Lung (tissue), 12 donors: ENCODE data around the gene ZNF766. TPM values are rescaled to one million over a fixed set of nuclear protein-coding genes. Genes with fewer than 3 reads are reported as not detected.
"Not testable (repeated sequence)": the region's sequence is repeated elsewhere in the genome, so short reads cannot be mapped to it uniquely, and the experiment has no call there.

ENCODE experiments used
- ATAC-seq: fragments of 200-7000 bp; cut with Tn5 transposase; one replicate; pipeline ENCODE4 v1.9.1; 2020; ENCODE audit warnings: moderate number of reproducible peaks; ENCODE audit not compliant: insufficient read depth, low FRiP score
- DNase-seq, 3 donors: peaks; one replicate each; pipeline ENCODE4 v3.0.0-alpha.2; 2013 to 2017
- H3K27ac ChIP-seq, 2 donors: one replicate each; pipeline ENCODE4 v1.5.1; 2013; ENCODE audit warnings: mild to moderate bottlenecking in 2 of 2, moderate library complexity in 2 of 2, control low read depth in 1 of 2, inconsistent platforms in 1 of 2, low read depth in 1 of 2, low read length in 1 of 2
- H3K27me3 ChIP-seq, 3 donors: one replicate each; pipeline ENCODE4 v1.5.1; 2013; ENCODE audit warnings: low read length in 2 of 3; ENCODE audit not compliant: control insufficient read depth in 3 of 3, insufficient read depth in 3 of 3
- H3K36me3 ChIP-seq, 4 donors: one replicate each; pipeline ENCODE4 v1.5.1; 2013; ENCODE audit warnings: low read length in 4 of 4, mild to moderate bottlenecking in 1 of 4, moderate library complexity in 1 of 4; ENCODE audit not compliant: control insufficient read depth in 4 of 4, insufficient read depth in 4 of 4
- H3K4me1 ChIP-seq, 5 donors: one replicate each; pipeline ENCODE4 v1.5.1; 2013; ENCODE audit warnings: low read length in 5 of 5, mild to moderate bottlenecking in 2 of 5, moderate library complexity in 1 of 5; ENCODE audit not compliant: control insufficient read depth in 5 of 5, insufficient read depth in 5 of 5
- H3K4me3 ChIP-seq: one replicate; pipeline ENCODE4 v1.5.1; 2013; ENCODE audit warnings: mild to moderate bottlenecking, control low read depth, moderate library complexity
- H3K9ac ChIP-seq, 2 donors: one replicate each; pipeline ENCODE4 v1.5.1; 2013; ENCODE audit warnings: low read length in 2 of 2, control low read depth in 1 of 2; ENCODE audit not compliant: insufficient read depth in 1 of 2
- H3K9me3 ChIP-seq, 4 donors: one replicate each; pipeline ENCODE4 v1.5.1; 2013; ENCODE audit warnings: low read length in 3 of 4, mild to moderate bottlenecking in 1 of 4, moderate library complexity in 1 of 4; ENCODE audit not compliant: control insufficient read depth in 4 of 4, insufficient read depth in 3 of 4
- CTCF ChIP-seq: IDR thresholded peaks from 2 replicates; pipeline ENCODE4 v1.5.1; 2012; ENCODE audit warnings: mild to moderate bottlenecking; ENCODE audit errors: control extremely low read depth, extremely low read depth
- WGBS, 2 donors: extraction: QIAGEN DNeasy Blood & Tissue Kit; methylation state at CpG; one replicate each; pipeline ENCODE4 v1.1.7; 2013; 5-methylcytosine and 5-hydroxymethylcytosine counted together
- polyA plus RNA-seq, 2 donors: library from polyadenylated mRNA; stranded (reverse); fragments of 200-250 nt; gene quantifications; one replicate each; pipeline ENCODE4 v1.2.1, GENCODE V29; 2013
- total RNA-seq, 2 donors: library from RNA; depleted of rRNA in 1 of 2; stranded (reverse); fragments of >200 nt in 1 of 2; gene quantifications; one replicate each; pipeline ENCODE4 v1.2.1, GENCODE V29; 2014 to 2021
- donor health status: control.
- donor health status: control.
- donor health status: Bipolar disorder and iron deficiency.
- donor health status: healthy.
- donor health status: DM: yes; HTN: yes; CAD: no.

ZNF766 gene
- total and polyA plus RNA-seq, 4 donors, result 3.2 to 14.9 (median 8.5) TPM

DNA sequence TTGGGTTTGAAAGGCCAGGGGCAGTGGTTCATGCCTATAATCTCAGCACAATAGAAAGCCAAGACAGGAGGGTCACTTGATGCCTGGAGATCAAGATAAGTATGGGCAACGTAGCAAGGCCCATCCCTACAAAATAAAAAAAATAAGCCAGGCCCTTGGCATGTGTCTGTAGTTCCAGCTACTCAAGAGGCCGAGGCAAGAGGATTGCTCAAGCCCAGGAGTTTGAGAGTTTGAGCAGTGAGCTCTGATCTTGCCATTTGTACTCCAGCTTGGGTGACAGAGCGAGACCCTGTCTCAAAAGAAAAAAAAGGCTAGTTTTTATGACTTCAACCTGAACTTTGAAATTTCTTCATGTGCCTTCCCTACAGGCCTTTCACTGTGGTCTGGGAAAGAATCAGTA, 22.4 kb downstream of the ZNF766 start:
- Histone ChIP-seq H3K4me1 (peaks cover 0 to 5% (median 1%) of the 10 kb centered on the region in 5 donors), H3K4me3 (no peak overlapping the region), H3K27me3 (no peaks in the 10 kb centered on the region), H3K27ac (no peak overlapping the region), H3K9me3 (peaks cover 0 to 11% (median 0%) of the 10 kb centered on the region in 4 donors), H3K36me3 (peaks cover 13 to 21% (median 16%) of the 10 kb centered on the region in 4 donors), H3K9ac (no peak overlapping the region)
- ATAC-seq (no peak), DNase-seq (no peak)
- 83 to 85% methylated on average over 3 of the region's 3 CpGs for WGBS, 2 donors
- TF ChIP-seq CTCF, result no peak

DNA sequence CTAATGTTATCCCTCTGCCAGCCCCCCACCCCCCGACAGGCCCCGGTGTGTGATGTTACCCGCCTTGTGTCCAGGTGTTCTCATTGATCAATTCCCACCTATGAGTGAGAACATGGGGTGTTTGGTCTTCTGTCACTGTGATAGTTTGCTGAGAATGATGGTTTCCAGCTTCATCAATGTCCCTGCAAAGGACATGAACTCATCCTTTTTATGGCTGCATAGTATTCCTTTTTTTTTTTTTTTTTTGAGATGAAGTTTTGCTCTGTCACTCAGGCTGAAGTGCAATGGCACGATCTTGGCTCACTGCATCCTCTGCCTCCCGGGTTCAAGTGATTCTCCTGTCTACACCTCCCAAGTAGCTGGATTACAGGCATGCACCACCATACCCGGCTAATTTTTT, 23.6 kb downstream of the ZNF766 start:
- H3K36me3 ChIP-seq, result peaks cover 12 to 21% (median 15%) of the 10 kb centered on the region in 4 donors
- H3K9me3 ChIP-seq, H3K27ac ChIP-seq, H3K4me1 ChIP-seq, ATAC-seq, H3K4me3 ChIP-seq, DNase-seq, H3K27me3 ChIP-seq, H3K9ac ChIP-seq: not testable (repeated sequence)
- 97 to 100% methylated on average over 6 of the region's 6 CpGs for WGBS, 2 donors

GRCh38 chr19:52296400-52296772, 27.0 kb downstream of the ZNF766 start:
- peaks cover 0 to 15% (median under 1%) of the 10 kb centered on the region in 4 donors for H3K9me3 ChIP-seq
- DNase-seq, result peak in 1 of 3 donors; percentile 14
- H3K9ac ChIP-seq, result peak overlapping the region; percentile 46 to 86
- no peaks in the 10 kb centered on the region for H3K27me3 ChIP-seq
- H3K27ac ChIP-seq, result peak overlapping the region; percentile 77 to 89
- ATAC-seq, result no peak
- peaks cover 8 to 21% (median 16%) of the 10 kb centered on the region in 4 donors for H3K36me3 ChIP-seq
- no peak for TF ChIP-seq CTCF
- H3K4me1 ChIP-seq, result peaks cover 0 to 11% (median 4%) of the 10 kb centered on the region in 5 donors
- 20 to 25% methylated on average over 8 of the region's 8 CpGs for WGBS, 2 donors
- H3K4me3 ChIP-seq, result peak overlapping the region; percentile 65

DNA sequence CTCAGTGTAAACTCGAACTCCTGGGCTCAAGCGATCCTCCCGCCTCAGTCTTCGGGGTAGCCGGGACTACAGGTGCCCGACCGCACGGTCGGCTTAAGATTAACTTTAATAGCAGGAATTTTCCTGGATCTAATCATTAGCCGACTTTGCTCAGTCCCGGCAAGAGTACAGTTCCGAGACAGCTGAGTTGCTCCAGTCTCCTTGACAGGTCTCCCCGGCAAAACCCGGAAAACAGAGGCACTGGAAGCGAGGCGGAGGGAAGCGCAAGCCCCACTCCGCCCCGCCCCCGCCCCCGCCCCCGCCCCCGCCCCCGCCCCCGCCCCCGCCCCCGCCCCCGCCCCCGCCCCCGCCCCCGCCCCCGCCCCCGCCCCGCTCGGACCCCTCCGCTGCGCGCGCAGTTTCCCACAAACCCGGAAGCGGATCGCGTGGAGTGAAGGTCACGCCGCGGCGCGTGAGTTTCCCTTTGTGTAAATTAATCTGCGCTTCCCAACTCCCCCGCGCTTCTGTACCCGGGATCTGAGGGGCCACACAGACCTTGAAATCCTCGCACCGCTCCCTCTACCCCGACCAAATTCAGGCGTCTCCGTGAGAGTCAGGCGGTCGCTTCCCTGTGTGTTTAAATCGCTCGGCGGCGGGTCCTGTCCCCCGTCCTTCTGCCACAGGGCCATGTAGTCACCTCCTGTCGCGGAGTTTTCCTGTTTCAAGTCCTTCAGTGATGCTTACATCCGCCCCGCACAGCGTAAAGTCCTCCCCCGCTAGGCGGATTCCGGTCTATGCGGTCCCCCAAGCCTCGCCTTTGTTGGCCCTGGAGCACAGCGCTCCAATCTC, 27.6 kb downstream of the ZNF766 start, which contains the start of gene ZNF480:
ZNF480 (plus strand) TSS at position 397 of the 828 bp plus-strand sequence. CDS start 3,244 bp downstream, outside the sequence.
- Histone ChIP-seq H3K9me3 (peaks cover 0 to 13% (median 2%) of the 10 kb centered on the region in 4 donors), H3K27ac (peak within 1 kb of the TSS; percentile 96 to 98), H3K27me3 (no peaks in the 10 kb centered on the region), H3K4me3 (peak within 1 kb of the TSS; percentile 88), H3K9ac (peak within 1 kb of the TSS; percentile 80 to 86), H3K4me1 (peaks cover 0 to 11% (median 4%) of the 10 kb centered on the region in 5 donors), H3K36me3 (peaks cover 8 to 25% (median 20%) of the 10 kb centered on the region in 4 donors)
- no peak for TF ChIP-seq CTCF
- DNase-seq (peak; percentile 80 to 88 (median 86)), ATAC-seq (peak; percentile 74)
- WGBS, 2 donors, result 0 to 1% methylated on average over 49 to 62 of the region's 75 CpGs
